ENCODE results near the gene ATF4. TPM values are rescaled to one million over a fixed set of nuclear protein-coding genes. Genes with fewer than 3 reads are reported as not detected.

The ATF4 gene
- total and polyA plus RNA-seq, 2 of the 8 experiments (the other 6 are each of a cell fraction or from before 2014, with no cell fraction given), result 553 to 704 TPM

- TF ChIP-seq RNF2 (IDR thresholded peaks at IDR 0.05; ENCODE audit: borderline replicate concordance, low read depth, low read length, missing control alignments, poor library complexity, severe bottlenecking), result no peak
- TF ChIP-seq CREB1 (IDR thresholded peaks at IDR 0.05), result peak; percentile 45; the same call in 1 of the 2 replicates
- 0 out of 2 replicates have a peak, but pooled peaks have one; percentile 60 for TF ChIP-seq JUND (IDR thresholded peaks at IDR 0.05; ENCODE audit: low read length)
- TF ChIP-seq ASH2L (IDR thresholded peaks at IDR 0.05; ENCODE audit: low read length), result no peak
- TF ChIP-seq, protein P1, sequence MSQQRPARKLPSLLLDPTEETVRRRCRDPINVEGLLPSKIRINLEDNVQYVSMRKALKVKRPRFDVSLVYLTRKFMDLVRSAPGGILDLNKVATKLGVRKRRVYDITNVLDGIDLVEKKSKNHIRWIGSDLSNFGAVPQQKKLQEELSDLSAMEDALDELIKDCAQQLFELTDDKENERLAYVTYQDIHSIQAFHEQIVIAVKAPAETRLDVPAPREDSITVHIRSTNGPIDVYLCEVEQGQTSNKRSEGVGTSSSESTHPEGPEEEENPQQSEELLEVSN (IDR thresholded peaks at IDR 0.05), result peak; percentile 95
- TF ChIP-seq TAF1 (IDR thresholded peaks at IDR 0.05; ENCODE audit: low read depth, low read length), result no peak
- TF ChIP-seq POU5F1 (IDR thresholded peaks at IDR 0.05; ENCODE audit: low read depth, low read length), result no peak
- TF ChIP-seq SRF (IDR thresholded peaks at IDR 0.05; ENCODE audit: low read depth, low read length), result no peak
- TF ChIP-seq RAD21 (IDR thresholded peaks at IDR 0.05 in 1 of 2, conservative IDR thresholded peaks at IDR 0.05 in 1 of 2; ENCODE audit: low read depth in 2 of 2, low read length in 2 of 2), result peak; percentile 18 to 26; a peak in 2 of 4 replicates
- no peak for TF ChIP-seq EZH2 (IDR thresholded peaks at IDR 0.05; ENCODE audit: low read depth, low read length, severe bottlenecking)
Measured at GRCh38 chr22:39545386-39546365, 25.3 kb downstream of the ATF4 start (continued).

All from H1 (cell line).